Measurements from ENCODE around the gene SIPA1L2.

Gene SIPA1L2

DNA sequence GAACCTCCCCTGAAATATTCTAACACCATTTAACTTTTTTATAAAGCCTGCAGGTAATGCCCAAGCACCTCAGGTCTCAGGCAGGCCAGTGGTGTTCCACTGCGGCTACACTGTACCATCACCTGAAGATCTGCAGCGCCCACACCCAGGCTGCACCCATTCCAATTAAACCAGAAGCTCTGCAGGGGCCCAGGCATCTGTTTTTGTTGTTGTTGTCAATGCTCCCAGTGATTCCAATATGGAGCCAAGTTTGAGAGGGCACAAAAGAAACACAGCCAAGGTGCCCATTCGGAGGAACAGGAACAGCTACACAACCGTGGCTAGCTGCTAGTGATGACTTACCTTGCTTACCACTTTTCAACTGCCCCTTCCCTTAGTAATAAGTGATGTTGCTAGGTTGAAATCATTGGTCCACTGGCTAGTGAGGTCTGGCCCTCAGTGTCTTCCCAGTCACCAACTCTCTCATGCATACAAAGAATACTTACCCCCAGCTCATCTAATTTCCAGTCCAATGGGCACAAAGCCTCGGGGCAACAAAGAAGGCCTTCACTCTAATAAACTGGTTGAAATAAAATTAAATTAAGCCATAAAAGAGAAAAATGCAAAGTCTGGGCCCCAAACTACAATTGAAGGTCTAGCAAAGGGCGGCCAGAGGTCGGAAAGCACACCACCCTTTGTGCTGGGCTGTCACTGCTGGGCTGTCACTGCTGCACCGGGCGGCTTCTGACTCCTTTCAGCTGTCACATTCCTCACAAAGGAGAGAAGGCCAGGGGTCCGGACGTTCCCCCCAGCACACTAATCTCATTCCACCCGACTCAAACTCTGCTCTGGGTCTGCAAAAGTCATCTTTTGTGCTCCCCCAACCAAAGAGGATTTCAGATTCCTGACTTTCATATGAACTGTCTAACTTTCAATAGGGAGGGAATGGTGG, 34.9 kb downstream of the SIPA1L2 start:
- no peak overlapping the region for H3K27ac ChIP-seq (ENCODE audit: low read depth, low read length)
- H2AFZ ChIP-seq (ENCODE audit: low read depth, low read length, severe bottlenecking), result no peak overlapping the region
- no peaks in the 10 kb centered on the region for H3K36me3 ChIP-seq (ENCODE audit: low read length)

DNA sequence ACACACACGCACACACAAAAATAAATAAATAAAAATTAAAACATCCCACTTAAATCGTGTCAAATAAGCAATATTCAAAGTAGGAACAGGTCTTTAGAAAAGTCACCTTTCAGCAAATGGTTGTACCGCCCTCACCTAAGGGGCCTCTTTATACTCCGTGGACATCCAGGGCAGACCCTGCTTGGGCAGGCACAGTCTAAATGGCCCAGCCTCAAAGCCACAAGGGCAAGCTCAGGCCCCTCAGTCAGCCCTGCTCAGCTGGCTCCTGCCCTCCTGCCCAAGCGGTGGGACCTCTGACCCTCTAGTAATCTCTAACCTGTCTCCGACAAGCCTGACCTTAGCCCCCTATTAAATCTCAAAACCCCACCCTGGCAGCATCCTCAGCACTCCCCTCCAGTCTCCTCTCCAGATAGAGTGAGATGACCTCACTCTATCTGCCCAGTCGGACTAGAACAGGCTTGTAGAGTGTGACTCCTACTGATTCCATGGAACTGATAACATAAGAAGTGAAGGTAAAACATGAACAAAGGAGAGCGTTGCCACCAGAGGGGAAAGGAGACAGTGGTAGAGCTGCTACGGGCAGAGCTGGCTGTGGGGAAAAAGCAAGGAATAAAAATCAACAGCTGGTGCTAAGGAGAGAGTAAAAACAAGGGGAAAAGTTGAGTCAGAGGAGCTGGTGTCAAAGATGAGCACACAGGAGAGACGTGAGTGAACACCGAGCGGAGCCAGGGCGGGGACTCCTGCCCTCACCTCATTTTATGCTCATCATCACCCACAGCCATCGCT, 36.0 kb downstream of the SIPA1L2 start:
- TF ChIP-seq, protein P1, sequence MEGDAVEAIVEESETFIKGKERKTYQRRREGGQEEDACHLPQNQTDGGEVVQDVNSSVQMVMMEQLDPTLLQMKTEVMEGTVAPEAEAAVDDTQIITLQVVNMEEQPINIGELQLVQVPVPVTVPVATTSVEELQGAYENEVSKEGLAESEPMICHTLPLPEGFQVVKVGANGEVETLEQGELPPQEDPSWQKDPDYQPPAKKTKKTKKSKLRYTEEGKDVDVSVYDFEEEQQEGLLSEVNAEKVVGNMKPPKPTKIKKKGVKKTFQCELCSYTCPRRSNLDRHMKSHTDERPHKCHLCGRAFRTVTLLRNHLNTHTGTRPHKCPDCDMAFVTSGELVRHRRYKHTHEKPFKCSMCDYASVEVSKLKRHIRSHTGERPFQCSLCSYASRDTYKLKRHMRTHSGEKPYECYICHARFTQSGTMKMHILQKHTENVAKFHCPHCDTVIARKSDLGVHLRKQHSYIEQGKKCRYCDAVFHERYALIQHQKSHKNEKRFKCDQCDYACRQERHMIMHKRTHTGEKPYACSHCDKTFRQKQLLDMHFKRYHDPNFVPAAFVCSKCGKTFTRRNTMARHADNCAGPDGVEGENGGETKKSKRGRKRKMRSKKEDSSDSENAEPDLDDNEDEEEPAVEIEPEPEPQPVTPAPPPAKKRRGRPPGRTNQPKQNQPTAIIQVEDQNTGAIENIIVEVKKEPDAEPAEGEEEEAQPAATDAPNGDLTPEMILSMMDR (IDR thresholded peaks at IDR 0.05; ENCODE audit: insufficient read depth, low read length, poor library complexity, severe bottlenecking), result no peak
- TF ChIP-seq EZH2phosphoT487 (conservative IDR thresholded peaks at IDR 0.05; ENCODE audit: low read length), result no peak
- no peaks in the 10 kb centered on the region for H3K36me3 ChIP-seq (ENCODE audit: low read length)
- H3F3A ChIP-seq (ENCODE audit: insufficient read depth), result no peaks in the 10 kb centered on the region
- no peaks in the 10 kb centered on the region for H4K20me1 ChIP-seq (ENCODE audit: low read depth, low read length)
- no peak overlapping the region for H3K9ac ChIP-seq (ENCODE audit: low read length)
- no peaks in the 10 kb centered on the region for H3K79me2 ChIP-seq (ENCODE audit: insufficient read depth, low read length)
- no peaks in the 10 kb centered on the region for H3K27me3 ChIP-seq (ENCODE audit: low read length)
- H2AFZ ChIP-seq (ENCODE audit: low read depth, low read length, severe bottlenecking), result no peak overlapping the region
- H3K9me3 ChIP-seq (ENCODE audit: insufficient read depth, low read length), result no peaks in the 10 kb centered on the region
- H3K27ac ChIP-seq (ENCODE audit: low read depth, low read length), result no peak overlapping the region
- H3K4me3 ChIP-seq (ENCODE audit: insufficient read depth, low read length, poor library complexity, severe bottlenecking), result no peak overlapping the region
- H3K4me2 ChIP-seq (ENCODE audit: low read depth, low read length, poor library complexity, severe bottlenecking), result no peak overlapping the region
- H3K9me2 ChIP-seq (replicated peaks; ENCODE audit: insufficient read depth, low read length), result no peaks in the 10 kb centered on the region

More for the DNA sequence above, 34.9 kb downstream of the SIPA1L2 start:
- H3K27me3 ChIP-seq (ENCODE audit: low read length), result no peaks in the 10 kb centered on the region
- H3K4me2 ChIP-seq (ENCODE audit: low read depth, low read length, poor library complexity, severe bottlenecking), result no peak overlapping the region
- H4K20me1 ChIP-seq (ENCODE audit: low read depth, low read length), result no peaks in the 10 kb centered on the region
- TF ChIP-seq EZH2phosphoT487 (conservative IDR thresholded peaks at IDR 0.05; ENCODE audit: low read length), result no peak
- H3F3A ChIP-seq (ENCODE audit: insufficient read depth), result no peaks in the 10 kb centered on the region
- H3K9ac ChIP-seq (ENCODE audit: low read length), result no peak overlapping the region
- no peak overlapping the region for H3K4me3 ChIP-seq (ENCODE audit: insufficient read depth, low read length, poor library complexity, severe bottlenecking)
- H3K79me2 ChIP-seq (ENCODE audit: insufficient read depth, low read length), result no peaks in the 10 kb centered on the region
- no peaks in the 10 kb centered on the region for H3K9me3 ChIP-seq (ENCODE audit: insufficient read depth, low read length)
- no peaks in the 10 kb centered on the region for H3K9me2 ChIP-seq (replicated peaks; ENCODE audit: insufficient read depth, low read length)

DNA sequence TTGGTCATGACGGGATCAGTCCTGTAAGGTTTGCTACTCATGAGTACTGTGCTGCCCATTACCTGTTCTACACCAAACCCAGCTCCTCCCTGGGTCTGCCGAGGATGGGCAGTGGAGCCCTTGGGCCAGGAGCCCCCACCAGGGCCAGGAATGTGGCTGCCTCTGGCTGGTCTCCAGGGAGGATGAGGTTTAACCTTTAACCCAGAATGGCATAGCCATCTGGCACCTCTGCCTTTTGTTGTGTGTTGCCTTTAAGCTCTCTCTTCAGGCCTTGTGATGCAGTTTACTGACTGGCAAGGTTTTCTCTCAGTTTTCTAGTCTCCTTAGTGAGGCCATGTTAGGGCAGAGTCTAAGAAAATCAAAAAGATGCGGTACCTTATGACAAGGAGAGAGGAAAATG, 38.6 kb downstream of the SIPA1L2 start:
- no peaks in the 10 kb centered on the region for H3K79me2 ChIP-seq (ENCODE audit: insufficient read depth, low read length)
- no peaks in the 10 kb centered on the region for H4K20me1 ChIP-seq (ENCODE audit: low read depth, low read length)
- H3K9me2 ChIP-seq (replicated peaks; ENCODE audit: insufficient read depth, low read length), result no peaks in the 10 kb centered on the region
- TF ChIP-seq, protein P1 (IDR thresholded peaks at IDR 0.05; ENCODE audit: insufficient read depth, low read length, poor library complexity, severe bottlenecking), result no peak
- TF ChIP-seq EZH2phosphoT487 (conservative IDR thresholded peaks at IDR 0.05; ENCODE audit: low read length), result no peak
- no peak overlapping the region for H3K27ac ChIP-seq (ENCODE audit: low read depth, low read length)
- no peak overlapping the region for H2AFZ ChIP-seq (ENCODE audit: low read depth, low read length, severe bottlenecking)
- peaks cover 3% of the 10 kb centered on the region; the same call in 1 of the 2 replicates for H3K9me3 ChIP-seq (ENCODE audit: insufficient read depth, low read length)
- H3K27me3 ChIP-seq (ENCODE audit: low read length), result no peaks in the 10 kb centered on the region
- H3K4me2 ChIP-seq (ENCODE audit: low read depth, low read length, poor library complexity, severe bottlenecking), result no peak overlapping the region
- H3K4me3 ChIP-seq (ENCODE audit: insufficient read depth, low read length, poor library complexity, severe bottlenecking), result no peak overlapping the region
- no peak overlapping the region for H3K9ac ChIP-seq (ENCODE audit: low read length)
- H3F3A ChIP-seq (ENCODE audit: insufficient read depth), result no peaks in the 10 kb centered on the region
- no peaks in the 10 kb centered on the region for H3K36me3 ChIP-seq (ENCODE audit: low read length)

Measured in SU-DHL-6 (cell line).